ENCODE data around the gene NOP10. TPM values are rescaled to one million over a fixed set of nuclear protein-coding genes. Genes with fewer than 3 reads are reported as not detected.
A peak's percentile ranks its signal among the peaks of the same experiment; 100 is the strongest.

NOP10 gene
- total RNA-seq, 3 donors from 2014 or later = 90.6 to 129 (median 115) TPM

GRCh38 chr15:34373951-34374350, 31.0 kb upstream of the NOP10 start:
- Histone ChIP-seq H3K36me3 (ENCODE audit: low read depth) (no peaks in the 10 kb centered on the region), H3K4me3 (no peak overlapping the region), H3K4me1 (ENCODE audit: low read depth) (no peaks in the 10 kb centered on the region), H3K9me3 (no peaks in the 10 kb centered on the region)
- intact Hi-C loops (cut with DNase I, micrococcal nuclease) = no loop called here
- no peak for TF ChIP-seq CTCF (IDR thresholded peaks at IDR 0.05)
- ATAC-seq = no peak
- DNase-seq = no peak

GRCh38 chr15:34370643-34371042, 27.7 kb upstream of the NOP10 start:
- H3K4me1 ChIP-seq (ENCODE audit: low read depth) = peaks cover 16% of the 10 kb centered on the region
- DNase-seq (no peak), ATAC-seq (no peak)
- no peak for TF ChIP-seq CTCF (IDR thresholded peaks at IDR 0.05)
- no peaks in the 10 kb centered on the region for H3K36me3 ChIP-seq (ENCODE audit: low read depth)
- intact Hi-C loops (cut with DNase I, micrococcal nuclease) = no loop called here
- no peak overlapping the region for H3K4me3 ChIP-seq
- no peaks in the 10 kb centered on the region for H3K9me3 ChIP-seq

- ATAC-seq = no peak
- no peak overlapping the region for H3K4me3 ChIP-seq
- no peak for TF ChIP-seq CTCF (IDR thresholded peaks at IDR 0.05)
- no peaks in the 10 kb centered on the region for H3K36me3 ChIP-seq (ENCODE audit: low read depth)
- peaks cover 21% of the 10 kb centered on the region for H3K4me1 ChIP-seq (ENCODE audit: low read depth)
- intact Hi-C loops (cut with DNase I, micrococcal nuclease) = no loop called here
- DNase-seq = no peak
- H3K9me3 ChIP-seq = no peaks in the 10 kb centered on the region
Measured at GRCh38 chr15:34370129-34370528, 27.2 kb upstream of the NOP10 start.

GRCh38 chr15:34367101-34368081, 24.5 kb upstream of the NOP10 start, which contains the start of gene LPCAT4:
LPCAT4 (minus strand) TSS chr15:34367196; CDS start chr15:34367100, 96 bp downstream.
- ATAC-seq (peak; percentile 86), DNase-seq (peak; percentile 93 to 96 (median 96))
- H3K9me3 ChIP-seq = no peaks in the 10 kb centered on the region
- intact Hi-C loops (cut with DNase I, micrococcal nuclease) = loop anchor here in 1 of 2 donors (2.0 kb wide), 1 partner anchor 25 kb away; the partner anchor contains the start of genes NOP10 and NUTM1
- H3K4me1 ChIP-seq (ENCODE audit: low read depth) = peaks cover 40% of the 10 kb centered on the region
- TF ChIP-seq CTCF (IDR thresholded peaks at IDR 0.05) = peak; percentile 95
- no peaks in the 10 kb centered on the region for H3K36me3 ChIP-seq (ENCODE audit: low read depth)
- H3K4me3 ChIP-seq = peak within 1 kb of the TSS; percentile 67

GRCh38 chr15:34366271-34367065, 23.5 kb upstream of the NOP10 start:
- Histone ChIP-seq H3K4me1 (ENCODE audit: low read depth) (peaks cover 44% of the 10 kb centered on the region), H3K4me3 (peak overlapping the region; percentile 67), H3K36me3 (ENCODE audit: low read depth) (no peaks in the 10 kb centered on the region), H3K9me3 (no peaks in the 10 kb centered on the region)
- ATAC-seq (peak; percentile 64), DNase-seq (peak; percentile 88 to 91 (median 90))
- intact Hi-C loops (cut with DNase I, micrococcal nuclease) = loop anchor here in 1 of 2 donors (2.0 kb wide), 1 partner anchor 24 kb away; the partner anchor contains the start of genes NOP10 and NUTM1
- TF ChIP-seq CTCF (IDR thresholded peaks at IDR 0.05) = no peak
